GM23338 (cell line): ENCODE data around the gene NDUFB5. TPM values are rescaled to one million over a fixed set of nuclear protein-coding genes. Genes with fewer than 3 reads are reported as not detected.

Experiments used
- ATAC-seq: fragments of 200-7000 bp; cut with Tn5 transposase; 3 replicates; pipeline ENCODE4 v1.9.1; 2020
- DNase-seq: peaks from one replicate; pipeline ENCODE4 v3.0.0-alpha.2; 2015; ENCODE audit warnings: low spot score
- H2AFZ ChIP-seq: fragments of 200-600 bp; sonication (generic); 2 replicates; pipeline ENCODE4 v1.8.0; 2016; ENCODE audit warnings: antibody characterized with exemption, mild to moderate bottlenecking, moderate library complexity
- H3F3A ChIP-seq: fragments of 200-600 bp; sonication (generic); replicated peaks from 2 replicates; pipeline ENCODE4 v1.8.0; 2017; ENCODE audit warnings: antibody characterized with exemption, mixed run types, low read depth
- H3K27ac ChIP-seq: fragments of 200-600 bp; sonication (generic); 2 replicates; pipeline ENCODE4 v1.6.1; 2016; ENCODE audit warnings: low read depth
- H3K27me3 ChIP-seq: fragments of 200-600 bp; sonication (generic); 2 replicates; pipeline ENCODE4 v1.8.0; 2016; ENCODE audit warnings: mild to moderate bottlenecking, mixed run types, moderate library complexity; ENCODE audit not compliant: insufficient read depth
- H3K36me3 ChIP-seq: fragments of 200-600 bp; sonication (generic); 2 replicates; pipeline ENCODE4 v1.8.0; 2016; ENCODE audit warnings: mild to moderate bottlenecking; ENCODE audit not compliant: insufficient read depth
- H3K4me1 ChIP-seq: fragments of 200-600 bp; sonication (generic); 2 replicates; pipeline ENCODE4 v1.8.0; 2016; ENCODE audit warnings: mild to moderate bottlenecking, moderate library complexity; ENCODE audit not compliant: insufficient read depth
- H3K4me2 ChIP-seq: fragments of 200-600 bp; sonication (generic); 2 replicates; pipeline ENCODE4 v1.7.1; 2017; ENCODE audit warnings: mixed run types
- H3K4me3 ChIP-seq: fragments of 200-600 bp; sonication (generic); 2 replicates; pipeline ENCODE4 v1.6.1; 2016; ENCODE audit warnings: mixed run types
- H3K79me2 ChIP-seq: fragments of 200-600 bp; sonication (generic); replicated peaks from 2 replicates; pipeline ENCODE4 v1.8.0; 2017; ENCODE audit warnings: mild to moderate bottlenecking; ENCODE audit not compliant: insufficient read depth
- H3K9me2 ChIP-seq: fragments of 200-600 bp; sonication (generic); 2 replicates; pipeline ENCODE4 v1.8.0; 2017; ENCODE audit not compliant: insufficient read depth
- H4K20me1 ChIP-seq: fragments of 200-600 bp; sonication (generic); replicated peaks from 2 replicates; pipeline ENCODE4 v1.8.0; 2017; ENCODE audit warnings: mild to moderate bottlenecking; ENCODE audit not compliant: insufficient read depth
- H3K27ac Mint-ChIP-seq: 2 replicates; pipeline ENCODE4 v1.8.0; 2020; ENCODE audit warnings: inconsistent platforms, mild to moderate bottlenecking, moderate library complexity, mixed read lengths
- H3K27me3 Mint-ChIP-seq: 3 replicates; pipeline ENCODE4 v1.8.0; 2022; ENCODE audit warnings: low read depth, mild to moderate bottlenecking, moderate library complexity, mixed read lengths, inconsistent platforms; ENCODE audit not compliant: insufficient read depth, poor library complexity
- H3K36me3 Mint-ChIP-seq: 3 replicates; pipeline ENCODE4 v1.8.0; 2021; ENCODE audit warnings: low read depth, mild to moderate bottlenecking, inconsistent platforms, moderate library complexity, mixed read lengths
- H3K4me1 Mint-ChIP-seq: 3 replicates; pipeline ENCODE4 v1.8.0; 2020; ENCODE audit warnings: mild to moderate bottlenecking, inconsistent platforms, mixed read lengths
- H3K4me3 Mint-ChIP-seq: 3 replicates; pipeline ENCODE4 v1.8.0; 2021; ENCODE audit warnings: moderate library complexity, mild to moderate bottlenecking, inconsistent platforms, mixed read lengths
- H3K9me3 Mint-ChIP-seq: 3 replicates; pipeline ENCODE4 v1.8.0; 2020; ENCODE audit warnings: moderate library complexity, mild to moderate bottlenecking, inconsistent platforms, mixed read lengths
- CREB1 ChIP-seq: fragments of 250-450 bp; sonication (Bioruptor Pico); IDR thresholded peaks from 2 replicates; pipeline ENCODE4 v1.5.0; 2020; ENCODE audit warnings: low read depth, mild to moderate bottlenecking, moderate library complexity
- CTCF ChIP-seq, 2 experiments: fragments of 200-600 bp in 1 of 2; sonication (generic) in 1 of 2; conservative IDR thresholded peaks; 2 replicates each; pipeline versions ENCODE4 v1.5.1 to v1.6.1; 2016 to 2017; ENCODE audit warnings: antibody characterized with exemption in 2 of 2, low read depth in 2 of 2, mild to moderate bottlenecking in 2 of 2, moderate library complexity in 1 of 2
- ETS1 ChIP-seq: IDR thresholded peaks from 2 replicates; pipeline ENCODE4 v1.6.1; 2016; ENCODE audit warnings: antibody characterized with exemption
- EZH2 ChIP-seq: fragments of 200-600 bp; sonication (generic); IDR thresholded peaks from one replicate; pipeline ENCODE4 v1.8.0; 2017; ENCODE audit warnings: antibody characterized with exemption, mild to moderate bottlenecking, low read depth; ENCODE audit not compliant: unreplicated experiment
- EZH2phosphoT487 ChIP-seq: fragments of 200-600 bp; sonication (generic); IDR thresholded peaks from one replicate; pipeline ENCODE4 v1.8.1; 2018; ENCODE audit warnings: antibody characterized with exemption; ENCODE audit not compliant: unreplicated experiment
- JUNB ChIP-seq: IDR thresholded peaks from one replicate; pipeline ENCODE4 v1.6.1; 2016; ENCODE audit warnings: antibody characterized with exemption; ENCODE audit not compliant: unreplicated experiment
- NANOG ChIP-seq: IDR thresholded peaks from 2 replicates; pipeline ENCODE4 v1.6.1; 2016; ENCODE audit warnings: antibody characterized with exemption, borderline replicate concordance
- POLR2AphosphoS5 ChIP-seq: IDR thresholded peaks from 2 replicates; pipeline ENCODE4 v1.6.1; 2016; ENCODE audit warnings: antibody characterized with exemption, low read depth
- STAT1 ChIP-seq: IDR thresholded peaks from one replicate; pipeline ENCODE4 v1.6.1; 2016; ENCODE audit warnings: antibody characterized with exemption; ENCODE audit not compliant: unreplicated experiment
- ZNF114 ChIP-seq: fragments of 250-450 bp; sonication (Bioruptor Pico); IDR thresholded peaks from 2 replicates; pipeline ENCODE4 v1.5.0; 2020; ENCODE audit warnings: mild to moderate bottlenecking, moderate library complexity
- ZNF331 ChIP-seq: fragments of 250-450 bp; sonication (Bioruptor Pico); IDR thresholded peaks from 2 replicates; pipeline ENCODE4 v1.5.0; 2020; ENCODE audit warnings: low read depth, mild to moderate bottlenecking, moderate library complexity
- ZNF462 ChIP-seq: fragments of 250-450 bp; sonication (Bioruptor Pico); IDR thresholded peaks from 2 replicates; pipeline ENCODE4 v1.5.0; 2020; ENCODE audit warnings: mild to moderate bottlenecking, moderate library complexity
- polyA plus RNA-seq: library from polyadenylated mRNA; unstranded; fragments of >200 nt; fragmentation: Nextera tagmentation; extraction: Ambion mirVana; gene quantifications from 2 replicates; pipeline ENCODE4 v1.2.1, GENCODE V29; 2016
- total RNA-seq: library from RNA; depleted of rRNA; stranded (reverse); fragments of >200 nt; shearing (Covaris generic); gene quantifications from 2 replicates; pipeline ENCODE4 v1.2.3, GENCODE V29; 2014
- TF ChIP-seq, protein P1 (sequence below): IDR thresholded peaks from one replicate; pipeline ENCODE4 v1.6.1; 2018; ENCODE audit warnings: antibody characterized with exemption; ENCODE audit not compliant: unreplicated experiment

NDUFB5 gene
- total and polyA plus RNA-seq, 2 experiments from 2014 or later = 65.4 to 113 TPM

- ATAC-seq (no peak), DNase-seq (no peak)
- Mint-ChIP-seq H3K4me1 (peaks cover 7% of the 10 kb centered on the region; the same call in 1 of the 3 replicates), H3K27me3 (no peaks in the 10 kb centered on the region), H3K27ac (no peak overlapping the region), H3K4me3 (no peak overlapping the region), H3K36me3 (peaks cover 47% of the 10 kb centered on the region; the same call in 2 of the 3 replicates), H3K9me3 (no peaks in the 10 kb centered on the region)
- H3K27me3 ChIP-seq = no peaks in the 10 kb centered on the region
- no peak overlapping the region for H3K27ac ChIP-seq
- H3K9me2 ChIP-seq = no peaks in the 10 kb centered on the region
- 0 out of 2 replicates have a peak, but pooled peaks cover 3% of the 10 kb centered on the region for H3K79me2 ChIP-seq
- no peak overlapping the region for H3K4me2 ChIP-seq
- TF ChIP-seq JUNB (no peak), ZNF114 (CRISPR knock-in tag) (no peak), POLR2AphosphoS5 (no peak), ETS1 (no peak), ZNF331 (CRISPR knock-in tag) (no peak), CREB1 (CRISPR knock-in tag) (no peak), CTCF (conservative IDR thresholded peaks at IDR 0.05; ENCODE audit: low read depth in 2 of 2) (no peak), ZNF462 (CRISPR knock-in tag) (no peak), EZH2phosphoT487 (no peak), EZH2 (no peak), STAT1 (no peak), NANOG (no peak)
- TF ChIP-seq, protein P1, sequence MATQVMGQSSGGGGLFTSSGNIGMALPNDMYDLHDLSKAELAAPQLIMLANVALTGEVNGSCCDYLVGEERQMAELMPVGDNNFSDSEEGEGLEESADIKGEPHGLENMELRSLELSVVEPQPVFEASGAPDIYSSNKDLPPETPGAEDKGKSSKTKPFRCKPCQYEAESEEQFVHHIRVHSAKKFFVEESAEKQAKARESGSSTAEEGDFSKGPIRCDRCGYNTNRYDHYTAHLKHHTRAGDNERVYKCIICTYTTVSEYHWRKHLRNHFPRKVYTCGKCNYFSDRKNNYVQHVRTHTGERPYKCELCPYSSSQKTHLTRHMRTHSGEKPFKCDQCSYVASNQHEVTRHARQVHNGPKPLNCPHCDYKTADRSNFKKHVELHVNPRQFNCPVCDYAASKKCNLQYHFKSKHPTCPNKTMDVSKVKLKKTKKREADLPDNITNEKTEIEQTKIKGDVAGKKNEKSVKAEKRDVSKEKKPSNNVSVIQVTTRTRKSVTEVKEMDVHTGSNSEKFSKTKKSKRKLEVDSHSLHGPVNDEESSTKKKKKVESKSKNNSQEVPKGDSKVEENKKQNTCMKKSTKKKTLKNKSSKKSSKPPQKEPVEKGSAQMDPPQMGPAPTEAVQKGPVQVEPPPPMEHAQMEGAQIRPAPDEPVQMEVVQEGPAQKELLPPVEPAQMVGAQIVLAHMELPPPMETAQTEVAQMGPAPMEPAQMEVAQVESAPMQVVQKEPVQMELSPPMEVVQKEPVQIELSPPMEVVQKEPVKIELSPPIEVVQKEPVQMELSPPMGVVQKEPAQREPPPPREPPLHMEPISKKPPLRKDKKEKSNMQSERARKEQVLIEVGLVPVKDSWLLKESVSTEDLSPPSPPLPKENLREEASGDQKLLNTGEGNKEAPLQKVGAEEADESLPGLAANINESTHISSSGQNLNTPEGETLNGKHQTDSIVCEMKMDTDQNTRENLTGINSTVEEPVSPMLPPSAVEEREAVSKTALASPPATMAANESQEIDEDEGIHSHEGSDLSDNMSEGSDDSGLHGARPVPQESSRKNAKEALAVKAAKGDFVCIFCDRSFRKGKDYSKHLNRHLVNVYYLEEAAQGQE = no peak
- H3K4me3 ChIP-seq = no peak overlapping the region
- H3K4me1 ChIP-seq = no peaks in the 10 kb centered on the region
- peaks cover 35% of the 10 kb centered on the region for H3K36me3 ChIP-seq
- no peak overlapping the region for H2AFZ ChIP-seq
- no peaks in the 10 kb centered on the region for H3F3A ChIP-seq
- no peaks in the 10 kb centered on the region for H4K20me1 ChIP-seq
Measured at GRCh38 chr3:179624451-179624850, 19.9 kb downstream of the NDUFB5 start.
